ENCODE measurements around the gene ZNF221. TPM values are rescaled to one million over a fixed set of nuclear protein-coding genes. Genes with fewer than 3 reads are reported as not detected.

ZNF221 gene
- total and polyA plus RNA-seq, 9 of the 15 experiments (the other 6 are each of a cell fraction or from before 2014, with no cell fraction given), result 0.32 to 1.4 (median 0.45) TPM

GRCh38 chr19:43950834-43951645 lies at the start of gene ZNF221 (continued):
- TF ChIP-seq RERE (CRISPR knock-in tag; IDR thresholded peaks at IDR 0.05; ENCODE audit: borderline replicate concordance) (no peak), SAFB (IDR thresholded peaks at IDR 0.05; ENCODE audit: borderline replicate concordance, low read depth, low read length) (no peak), NKRF (IDR thresholded peaks at IDR 0.05; ENCODE audit: borderline replicate concordance) (no peak), CHD4 (IDR thresholded peaks at IDR 0.05; ENCODE audit: insufficient read depth, insufficient replicate concordance, low read depth, low read length, poor library complexity, severe bottlenecking) (no peak), HMG20B (CRISPR knock-in tag; IDR thresholded peaks at IDR 0.05) (no peak), TBP (optimal IDR thresholded peaks at IDR 0.05; ENCODE audit: low read depth, low read length) (no peak), ZNF444 (CRISPR knock-in tag; IDR thresholded peaks at IDR 0.05) (no peak), BRCA1 (IDR thresholded peaks at IDR 0.05) (no peak), BRCA1 (CRISPR knock-in tag; IDR thresholded peaks at IDR 0.05) (no peak), MEIS2 (IDR thresholded peaks at IDR 0.05; ENCODE audit: partially characterized antibody) (no peak), CHD2 (IDR thresholded peaks at IDR 0.05; ENCODE audit: low read depth, low read length) (no peak), MCM7 (IDR thresholded peaks at IDR 0.05) (no peak), HNRNPK (IDR thresholded peaks at IDR 0.05; ENCODE audit: low read depth, low read length, poor library complexity, severe bottlenecking) (no peak), SOX6 (IDR thresholded peaks at IDR 0.05) (peak; percentile 59; the same call in 1 of the 2 replicates), ZBTB9 (CRISPR knock-in tag; IDR thresholded peaks at IDR 0.05) (no peak), FIP1L1 (IDR thresholded peaks at IDR 0.05; ENCODE audit: low read depth, low read length, poor library complexity, severe bottlenecking) (no peak), SLC30A9 (CRISPR knock-in tag; IDR thresholded peaks at IDR 0.05) (no peak), RHOXF2B (CRISPR knock-in tag; conservative IDR thresholded peaks at IDR 0.05) (no peak), JUNB (CRISPR knock-in tag; conservative IDR thresholded peaks at IDR 0.05) (no peak)
